Caco-2 (cell line): Measurements from ENCODE around the gene PNP. TPM values are rescaled to one million over a fixed set of nuclear protein-coding genes. Genes with fewer than 3 reads are reported as not detected.

ENCODE experiments used
- BruUV-seq: library from RNA; stranded (reverse); fragments of 400-500 nt; replicated peaks from 2 replicates; lab custom pipeline; 2021; lab: Mats Ljungman, UMichigan
- CTCF ChIA-PET: fragments of 300-600 bp; sonication (Branson Sonifier 250); formaldehyde crosslinking; loops from one replicate; lab custom pipeline; 2022; ENCODE audit warnings: antibody characterized with exemption; lab: Charles Lee
- POLR2A ChIA-PET: fragments of 300-600 bp; sonication (Branson Sonifier 250); formaldehyde crosslinking; loops from one replicate; lab custom pipeline; 2022; ENCODE audit warnings: antibody characterized with exemption; lab: Charles Lee
- DNase-seq, 2 experiments: peaks; one replicate each; pipeline versions ENCODE4 v3.0.0 to v3.0.0-alpha.2; 2020 to 2022
- H3K27me3 ChIP-seq: replicated peaks from 2 replicates; pipeline ENCODE4 v1.6.0; 2011; ENCODE audit warnings: low read length; ENCODE audit not compliant: control insufficient read depth, insufficient read depth
- H3K36me3 ChIP-seq: 2 replicates; pipeline ENCODE4 v1.5.1; 2011; ENCODE audit warnings: low read length; ENCODE audit not compliant: control insufficient read depth, insufficient read depth
- H3K4me1 ChIP-seq: fragments of 250-450 bp; sonication (Bioruptor Pico); 2 replicates; pipeline ENCODE4 v1.5.1; 2020; ENCODE audit warnings: mild to moderate bottlenecking
- H3K4me3 ChIP-seq: 2 replicates; pipeline ENCODE4 v1.5.1; 2011; ENCODE audit warnings: low read depth, mild to moderate bottlenecking, control low read depth, low read length
- H3K9me3 ChIP-seq: fragments of 250-450 bp; sonication (Bioruptor Pico); 2 replicates; pipeline ENCODE4 v1.5.1; 2020; ENCODE audit warnings: mild to moderate bottlenecking, moderate library complexity
- H3K27ac Mint-ChIP-seq: one replicate; pipeline ENCODE4 v1.8.0; 2022; ENCODE audit warnings: mixed read lengths; ENCODE audit not compliant: unreplicated experiment
- H3K27me3 Mint-ChIP-seq: one replicate; pipeline ENCODE4 v1.8.0; 2022; ENCODE audit warnings: mixed read lengths; ENCODE audit not compliant: insufficient read depth, unreplicated experiment
- H3K36me3 Mint-ChIP-seq: one replicate; pipeline ENCODE4 v1.8.0; 2022; ENCODE audit warnings: mild to moderate bottlenecking, mixed read lengths; ENCODE audit not compliant: insufficient read depth, unreplicated experiment
- H3K4me1 Mint-ChIP-seq: one replicate; pipeline ENCODE4 v1.8.0; 2022; ENCODE audit warnings: low read depth, mixed read lengths; ENCODE audit not compliant: unreplicated experiment
- H3K4me3 Mint-ChIP-seq: one replicate; pipeline ENCODE4 v1.8.0; 2022; ENCODE audit warnings: mild to moderate bottlenecking, moderate library complexity, mixed read lengths; ENCODE audit not compliant: unreplicated experiment
- H3K9me3 Mint-ChIP-seq: one replicate; pipeline ENCODE4 v1.8.0; 2022; ENCODE audit warnings: mixed read lengths; ENCODE audit not compliant: unreplicated experiment
- intact Hi-C: fragments of 100-400 bp; cut with micrococcal nuclease; formaldehyde crosslinking; loops from one replicate; pipeline ENCODE4 v1.10.0; 2022; ENCODE audit not compliant: unreplicated experiment
- total RNA-seq: library from RNA; stranded (reverse); gene quantifications from 2 replicates; pipeline ENCODE4 v1.2.3, GENCODE V29; 2022
- TF ChIP-seq, protein P1 (sequence below), 2 experiments: fragments of 200-600 bp in 1 of 2; IDR thresholded peaks; 1 replicate in 1 of 2; 2 replicates in 1 of 2; pipeline versions ENCODE4 v1.5.1 to v1.8.0; 2011 to 2022; ENCODE audit warnings: antibody characterized with exemption in 1 of 2, control low read depth in 1 of 2, inconsistent platforms in 1 of 2, low read depth in 1 of 2, low read length in 1 of 2, mild to moderate bottlenecking in 1 of 2, moderate library complexity in 1 of 2; ENCODE audit not compliant: insufficient read depth in 1 of 2, severe bottlenecking in 1 of 2, unreplicated experiment in 1 of 2

Gene PNP
- total RNA-seq, 1 experiment from 2014 or later = 59.1 TPM

DNA sequence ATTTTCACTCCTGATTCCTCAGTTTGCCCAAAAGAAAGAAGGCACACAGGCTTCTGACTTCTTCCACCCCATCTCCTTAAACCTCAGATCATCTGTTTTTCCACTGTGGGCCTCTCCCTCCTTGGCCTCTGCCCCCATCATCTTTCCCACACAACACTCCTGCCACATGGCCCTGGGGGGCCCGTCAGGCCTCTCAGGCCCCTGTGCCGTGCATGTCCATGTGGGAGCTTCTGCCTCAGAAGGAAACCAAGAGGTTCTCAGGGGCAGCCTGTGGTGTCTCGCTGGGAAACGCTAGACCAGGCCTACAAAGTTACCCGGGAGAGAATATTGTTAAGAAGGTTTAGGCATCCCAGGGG lies 41.2 kb upstream of the PNP start:
- Mint-ChIP-seq H3K27ac (peak overlapping the region; percentile 6), H3K36me3 (no peaks in the 10 kb centered on the region), H3K4me1 (peaks cover 23% of the 10 kb centered on the region), H3K4me3 (no peak overlapping the region), H3K9me3 (no peaks in the 10 kb centered on the region), H3K27me3 (no peaks in the 10 kb centered on the region)
- intact Hi-C loops = no loop called here
- ChIA-PET POLR2A (no interaction called here), CTCF (no interaction called here)
- H3K36me3 ChIP-seq = no peaks in the 10 kb centered on the region
- TF ChIP-seq, protein P1, sequence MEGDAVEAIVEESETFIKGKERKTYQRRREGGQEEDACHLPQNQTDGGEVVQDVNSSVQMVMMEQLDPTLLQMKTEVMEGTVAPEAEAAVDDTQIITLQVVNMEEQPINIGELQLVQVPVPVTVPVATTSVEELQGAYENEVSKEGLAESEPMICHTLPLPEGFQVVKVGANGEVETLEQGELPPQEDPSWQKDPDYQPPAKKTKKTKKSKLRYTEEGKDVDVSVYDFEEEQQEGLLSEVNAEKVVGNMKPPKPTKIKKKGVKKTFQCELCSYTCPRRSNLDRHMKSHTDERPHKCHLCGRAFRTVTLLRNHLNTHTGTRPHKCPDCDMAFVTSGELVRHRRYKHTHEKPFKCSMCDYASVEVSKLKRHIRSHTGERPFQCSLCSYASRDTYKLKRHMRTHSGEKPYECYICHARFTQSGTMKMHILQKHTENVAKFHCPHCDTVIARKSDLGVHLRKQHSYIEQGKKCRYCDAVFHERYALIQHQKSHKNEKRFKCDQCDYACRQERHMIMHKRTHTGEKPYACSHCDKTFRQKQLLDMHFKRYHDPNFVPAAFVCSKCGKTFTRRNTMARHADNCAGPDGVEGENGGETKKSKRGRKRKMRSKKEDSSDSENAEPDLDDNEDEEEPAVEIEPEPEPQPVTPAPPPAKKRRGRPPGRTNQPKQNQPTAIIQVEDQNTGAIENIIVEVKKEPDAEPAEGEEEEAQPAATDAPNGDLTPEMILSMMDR (IDR thresholded peaks at IDR 0.05; ENCODE audit: insufficient read depth in 1 of 2, low read depth in 1 of 2, low read length in 1 of 2, severe bottlenecking in 1 of 2, unreplicated experiment in 1 of 2) = no peak
- H3K4me1 ChIP-seq = peaks cover 22% of the 10 kb centered on the region
- no peak for DNase-seq
- no peaks in the 10 kb centered on the region for H3K27me3 ChIP-seq
- no TSS peak for BruUV-seq
- peak overlapping the region; percentile 2; the same call in 1 of the 2 replicates for H3K4me3 ChIP-seq
- no peaks in the 10 kb centered on the region for H3K9me3 ChIP-seq

DNA sequence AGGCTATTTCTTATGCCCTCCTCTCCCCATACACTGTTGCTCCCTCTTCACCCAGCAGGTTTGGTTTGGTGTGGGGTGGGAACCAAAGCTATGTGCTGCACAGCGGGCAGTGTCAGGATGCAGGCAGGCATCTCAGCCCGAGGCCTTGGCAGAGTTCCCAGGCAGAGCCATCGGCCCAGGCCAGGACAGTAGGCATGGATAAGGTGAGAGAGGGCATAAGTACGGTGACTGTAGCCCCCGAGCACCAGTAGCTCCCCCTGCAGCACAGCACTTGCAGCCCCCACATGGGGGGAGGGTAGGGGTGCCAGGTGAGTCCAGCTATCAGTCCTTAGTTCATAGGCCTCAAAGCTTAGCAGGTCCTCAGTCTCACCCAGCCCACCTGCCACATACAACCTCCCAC lies 40.4 kb upstream of the PNP start:
- CTCF ChIA-PET = no interaction called here
- Mint-ChIP-seq H3K4me1 (peaks cover 23% of the 10 kb centered on the region), H3K27ac (peak overlapping the region; percentile 6), H3K9me3 (no peaks in the 10 kb centered on the region), H3K27me3 (no peaks in the 10 kb centered on the region), H3K36me3 (no peaks in the 10 kb centered on the region), H3K4me3 (no peak overlapping the region)
- POLR2A ChIA-PET = interaction anchor here (0.5 kb wide), 1 partner anchor 546 kb away, joined by 5 read pairs; no protein-coding TSS in a partner anchor
- no peaks in the 10 kb centered on the region for H3K9me3 ChIP-seq
- peaks cover 22% of the 10 kb centered on the region for H3K4me1 ChIP-seq
- H3K4me3 ChIP-seq = no peak overlapping the region
- H3K36me3 ChIP-seq = no peaks in the 10 kb centered on the region
- BruUV-seq = no TSS peak
- no peak for DNase-seq
- TF ChIP-seq, protein P1 (IDR thresholded peaks at IDR 0.05; ENCODE audit: insufficient read depth in 1 of 2, low read depth in 1 of 2, low read length in 1 of 2, severe bottlenecking in 1 of 2, unreplicated experiment in 1 of 2) = no peak
- no peaks in the 10 kb centered on the region for H3K27me3 ChIP-seq
- intact Hi-C loops = no loop called here

DNA sequence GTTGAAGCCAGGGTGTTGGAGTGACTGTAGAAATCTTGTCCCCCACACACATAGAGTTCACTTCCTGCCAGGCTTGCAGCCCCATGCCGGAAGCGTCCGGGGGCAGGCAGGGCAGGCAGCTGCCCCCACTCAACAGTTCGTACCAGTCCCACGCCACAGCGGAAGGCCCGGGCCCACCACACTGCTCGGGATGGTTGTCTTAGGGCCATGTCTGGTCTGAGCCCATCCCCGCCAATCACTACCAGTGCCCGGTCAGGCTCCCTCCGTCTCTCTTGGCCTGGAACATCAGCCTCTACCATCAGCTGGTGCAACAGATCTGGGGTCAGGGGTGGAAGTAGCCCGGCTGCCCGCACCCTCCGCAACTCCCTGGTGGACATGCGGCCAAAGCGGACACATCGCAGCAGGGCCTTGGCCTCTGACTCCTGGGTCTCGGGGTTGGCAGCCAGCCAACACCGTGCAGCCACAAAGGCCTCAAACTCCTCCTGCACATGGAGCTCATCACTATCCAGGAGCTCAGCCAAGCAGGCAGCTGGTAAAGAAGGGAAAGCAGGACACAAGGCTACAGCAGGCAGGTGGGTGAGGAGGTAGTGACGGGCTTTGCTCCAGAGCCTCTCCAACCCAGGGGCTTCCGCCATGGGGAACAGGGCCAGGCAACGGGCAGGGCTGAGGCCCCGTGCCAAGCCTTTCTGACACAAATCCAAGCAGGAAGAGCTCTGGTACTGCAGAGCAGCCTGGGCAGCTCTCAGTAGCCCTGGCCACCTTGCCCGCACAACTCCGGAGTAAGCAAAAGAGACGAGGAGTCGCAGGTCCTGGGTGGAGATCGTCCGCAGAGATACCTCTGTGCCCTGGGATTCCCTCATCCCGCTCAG lies 39.2 kb upstream of the PNP start:
- H3K27me3 ChIP-seq = no peaks in the 10 kb centered on the region
- no TSS peak for BruUV-seq
- Mint-ChIP-seq H3K9me3 (no peaks in the 10 kb centered on the region), H3K36me3 (no peaks in the 10 kb centered on the region), H3K4me3 (no peak overlapping the region), H3K27ac (no peak overlapping the region), H3K27me3 (no peaks in the 10 kb centered on the region), H3K4me1 (peaks cover 15% of the 10 kb centered on the region)
- POLR2A ChIA-PET = no interaction called here
- no peak overlapping the region for H3K4me3 ChIP-seq
- H3K4me1 ChIP-seq = peaks cover 14% of the 10 kb centered on the region
- TF ChIP-seq, protein P1 (IDR thresholded peaks at IDR 0.05; ENCODE audit: insufficient read depth in 1 of 2, low read depth in 1 of 2, low read length in 1 of 2, severe bottlenecking in 1 of 2, unreplicated experiment in 1 of 2) = no peak
- intact Hi-C loops = no loop called here
- H3K36me3 ChIP-seq = no peaks in the 10 kb centered on the region
- CTCF ChIA-PET = no interaction called here
- H3K9me3 ChIP-seq = no peaks in the 10 kb centered on the region
- no peak for DNase-seq
